ENCODE results near the gene UBXN7. TPM values are rescaled to one million over a fixed set of nuclear protein-coding genes. Genes with fewer than 3 reads are reported as not detected.
"Not testable (repeated sequence)": the region's sequence is repeated elsewhere in the genome, so short reads cannot be mapped to it uniquely, and the experiment has no call there.

The UBXN7 gene
- total and polyA plus RNA-seq, 2 of the 4 experiments (the other 2 are of a cell fraction), result 8.6 to 16.1 TPM

DNA sequence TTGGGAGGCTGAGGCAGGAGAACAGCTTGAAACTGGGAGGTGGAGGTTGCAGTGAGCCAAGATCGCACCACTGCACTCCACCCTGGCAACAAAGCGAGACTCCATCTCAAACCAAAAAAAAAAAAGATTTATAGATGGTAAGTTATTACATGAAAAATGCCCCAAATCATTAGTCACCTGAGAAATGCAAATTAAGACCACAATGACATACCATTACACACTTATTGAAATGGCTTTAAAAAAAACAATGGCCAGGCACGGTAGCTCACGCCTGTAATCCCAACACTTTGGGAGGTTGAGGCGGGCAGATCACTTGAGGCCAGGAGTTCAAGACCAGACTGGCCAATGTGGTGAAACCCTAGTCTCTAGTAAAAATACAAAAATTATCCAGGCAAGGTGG, 10.6 kb downstream of the UBXN7 start:
- H2BK120ac ChIP-seq (ENCODE audit: low read depth, low read length); H3K4me2 ChIP-seq (ENCODE audit: low read depth, low read length); DNase-seq; in situ Hi-C loops (cut with MboI; ENCODE audit: low sequenced_read_pairs); H3K23ac ChIP-seq (ENCODE audit: low read depth, low read length); ATAC-seq (ENCODE audit: low read depth); H4K5ac ChIP-seq (ENCODE audit: low read depth, low read length); dilution Hi-C loops (cut with HindIII; ENCODE audit: low sequenced_read_pairs, unreplicated experiment); H3K27me3 ChIP-seq (ENCODE audit: control insufficient read depth, insufficient read depth, low read length); H3K4me3 ChIP-seq (ENCODE audit: insufficient read depth, low read depth, low read length); H2BK20ac ChIP-seq (ENCODE audit: low read depth, low read length); H2AK5ac ChIP-seq (ENCODE audit: low read depth, low read length); POLR2A ChIA-PET (ENCODE audit: unreplicated experiment); H3K27ac ChIP-seq (ENCODE audit: insufficient read depth, low read length); H3K4me1 ChIP-seq (ENCODE audit: control insufficient read depth, insufficient read depth, low read length); H4K91ac ChIP-seq (ENCODE audit: insufficient read depth, low read depth, low read length); BruUV-seq (replicated peaks); H2BK5ac ChIP-seq (ENCODE audit: low read depth, low read length, poor library complexity, severe bottlenecking); H3K56ac ChIP-seq (ENCODE audit: extremely low read depth, insufficient read depth, low read length); intact Hi-C loops (cut with micrococcal nuclease); H3K9me1 ChIP-seq (ENCODE audit: insufficient read depth, low read length); H4K8ac ChIP-seq (ENCODE audit: low read depth in 2 of 2, low read length in 2 of 2); H3K9me3 ChIP-seq (ENCODE audit: control insufficient read depth, insufficient read depth, low read length); H3K9ac ChIP-seq (ENCODE audit: low read depth, low read length); H2BK15ac ChIP-seq (ENCODE audit: low read depth, low read length); H3K18ac ChIP-seq (ENCODE audit: low read depth, low read length); H2AK9ac ChIP-seq (replicated peaks; ENCODE audit: low read depth, low read length, poor library complexity); H2AFZ ChIP-seq (replicated peaks; ENCODE audit: low read length, poor library complexity); H3K36me3 ChIP-seq (ENCODE audit: control insufficient read depth, insufficient read depth, low read length); H3K4ac ChIP-seq (ENCODE audit: low read depth, low read length); H3K14ac ChIP-seq (replicated peaks; ENCODE audit: low read depth, low read length): not testable (repeated sequence)
- H4K20me1 ChIP-seq (ENCODE audit: insufficient read depth, low read length), result peaks cover 88% of the 10 kb centered on the region
- peaks cover 22 to 84% of the 10 kb centered on the region in 2 experiments for H3K79me1 ChIP-seq (ENCODE audit: low read depth in 1 of 2, low read length in 2 of 2)
- WGBS, 2 experiments (ENCODE audit: extremely low coverage in 2 of 2, insufficient read length in 1 of 2), result 95% methylated on average over 3 of the region's 5 CpGs; no CpG with 5 or more reads in 1 of the 2 experiments
- CTCF ChIA-PET, result interaction anchor here (0.9 kb wide), 1 partner anchor 32 kb away, joined by 4 read pairs; no protein-coding TSS in a partner anchor
